PC-3 (cell line): ENCODE data around the gene SLIT1.

Source experiments
- EZH2 ChIP-seq: fragments of 300-600 bp; sonication (generic); IDR thresholded peaks from one replicate; pipeline ENCODE4 v1.6.1; 2017; ENCODE audit warnings: antibody characterized with exemption, mild to moderate bottlenecking, low read length; ENCODE audit not compliant: unreplicated experiment
- EZH2phosphoT487 ChIP-seq: fragments of 300-600 bp; sonication (generic); IDR thresholded peaks from 2 replicates; pipeline ENCODE4 v1.6.1; 2018; ENCODE audit warnings: mild to moderate bottlenecking, antibody characterized with exemption, low read length, borderline replicate concordance
- TF ChIP-seq, protein P1 (sequence below): fragments of 300-600 bp; sonication (generic); conservative IDR thresholded peaks from 2 replicates; pipeline ENCODE4 v1.5.1; 2017; ENCODE audit warnings: antibody characterized with exemption, low read depth, mild to moderate bottlenecking, low read length

DNA sequence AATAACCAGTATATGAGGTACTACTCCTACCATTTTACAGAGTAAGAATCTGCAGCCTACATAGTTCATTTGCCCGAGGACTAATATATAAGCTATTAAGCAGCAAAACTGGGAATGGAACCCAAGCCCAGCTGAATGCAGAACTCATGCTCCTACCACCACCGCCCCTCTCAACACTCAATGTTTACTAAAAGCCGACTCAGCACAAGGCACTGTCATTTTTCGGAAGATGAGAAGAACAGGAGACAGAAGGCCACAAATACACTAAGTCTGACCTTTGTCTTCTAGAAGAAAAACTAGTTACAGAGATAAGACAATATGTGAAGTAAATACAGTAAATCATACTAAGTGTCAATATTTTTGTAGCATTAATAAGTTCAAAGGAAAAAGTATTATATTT is 40.6 kb upstream of the SLIT1 start:
- TF ChIP-seq, protein P1, sequence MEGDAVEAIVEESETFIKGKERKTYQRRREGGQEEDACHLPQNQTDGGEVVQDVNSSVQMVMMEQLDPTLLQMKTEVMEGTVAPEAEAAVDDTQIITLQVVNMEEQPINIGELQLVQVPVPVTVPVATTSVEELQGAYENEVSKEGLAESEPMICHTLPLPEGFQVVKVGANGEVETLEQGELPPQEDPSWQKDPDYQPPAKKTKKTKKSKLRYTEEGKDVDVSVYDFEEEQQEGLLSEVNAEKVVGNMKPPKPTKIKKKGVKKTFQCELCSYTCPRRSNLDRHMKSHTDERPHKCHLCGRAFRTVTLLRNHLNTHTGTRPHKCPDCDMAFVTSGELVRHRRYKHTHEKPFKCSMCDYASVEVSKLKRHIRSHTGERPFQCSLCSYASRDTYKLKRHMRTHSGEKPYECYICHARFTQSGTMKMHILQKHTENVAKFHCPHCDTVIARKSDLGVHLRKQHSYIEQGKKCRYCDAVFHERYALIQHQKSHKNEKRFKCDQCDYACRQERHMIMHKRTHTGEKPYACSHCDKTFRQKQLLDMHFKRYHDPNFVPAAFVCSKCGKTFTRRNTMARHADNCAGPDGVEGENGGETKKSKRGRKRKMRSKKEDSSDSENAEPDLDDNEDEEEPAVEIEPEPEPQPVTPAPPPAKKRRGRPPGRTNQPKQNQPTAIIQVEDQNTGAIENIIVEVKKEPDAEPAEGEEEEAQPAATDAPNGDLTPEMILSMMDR, result no peak
- TF ChIP-seq EZH2phosphoT487 (no peak), EZH2 (no peak)
